Lower leg skin (tissue), 4 donors: ENCODE results near the gene DPH7. TPM values are rescaled to one million over a fixed set of nuclear protein-coding genes. Genes with fewer than 3 reads are reported as not detected.

Experiments
- DNase-seq, 2 donors: peaks; one replicate each; pipeline ENCODE4 v3.0.0-alpha.2; 2019; ENCODE audit warnings: low spot score in 2 of 2
- H3K4me3 ChIP-seq: fragments of 200-600 bp; sonication (generic); 2 replicates; pipeline ENCODE4 v1.5.1; 2017; ENCODE audit warnings: mild to moderate bottlenecking, low read depth; ENCODE audit not compliant: poor library complexity, severe bottlenecking
- CTCF ChIP-seq, 3 donors: fragments of 450-650 bp; IDR thresholded peaks; one replicate each; pipeline ENCODE4 v1.5.1; 2016; ENCODE audit warnings: antibody characterized with exemption in 3 of 3, mild to moderate bottlenecking in 3 of 3, moderate library complexity in 2 of 3
- POLR2A ChIP-seq, 2 donors: fragments of 450-650 bp; IDR thresholded peaks; one replicate each; pipeline ENCODE4 v1.6.1; 2016 to 2017; ENCODE audit warnings: antibody characterized with exemption in 2 of 2, mild to moderate bottlenecking in 1 of 2, moderate library complexity in 1 of 2
- WGBS, 2 donors: methylation state at CpG; one replicate each; pipeline ENCODE4 v1.1.5; 2018; 5-methylcytosine and 5-hydroxymethylcytosine counted together
- intact Hi-C: fragments of 100-400 bp; cut with DNase I; formaldehyde crosslinking; loops from one replicate; pipeline ENCODE4 v1.15.0; 2023; ENCODE audit warnings: low total_unique reads
- total RNA-seq, 4 donors: library from RNA; depleted of rRNA; stranded (reverse); fragments of >200 nt; gene quantifications; one replicate each; pipeline ENCODE4 v1.1.0, GENCODE V29; 2016

The DPH7 gene
- total RNA-seq, 4 donors from 2014 or later = 27.5 to 46.0 (median 34.7) TPM

- peak; percentile 92 to 97 for DNase-seq
- intact Hi-C loops = no loop called here
- TF ChIP-seq POLR2A (IDR thresholded peaks at IDR 0.05) = no peak
- no peak for TF ChIP-seq CTCF (IDR thresholded peaks at IDR 0.05)
- WGBS, 2 donors = 4 to 8% methylated on average over 4 to 6 of the region's 13 CpGs
- H3K4me3 ChIP-seq = peak within 1 kb of the TSS; percentile 51
Observed at GRCh38 chr9:137550231-137550621, 28.5 kb downstream of the DPH7 start, which contains the start of gene PNPLA7. Gene PNPLA7 (minus strand): TSS chr9:137550402. CDS start chr9:137550197, 205 bp downstream.

GRCh38 chr9:137547687-137548543 is 30.8 kb downstream of the DPH7 start:
- intact Hi-C loops = no loop called here
- DNase-seq = peak in 1 of 2 donors; percentile 62
- no peak overlapping the region for H3K4me3 ChIP-seq

GRCh38 chr9:137545123-137545522 is 33.6 kb downstream of the DPH7 start:
- intact Hi-C loops = no loop called here
- no peak for TF ChIP-seq POLR2A (IDR thresholded peaks at IDR 0.05)
- WGBS, 2 donors = 59 to 83% methylated on average over 10 of the region's 10 CpGs
- no peak overlapping the region for H3K4me3 ChIP-seq
- peak in 1 of 2 donors; percentile 47 for DNase-seq

More at GRCh38 chr9:137547687-137548543, 30.8 kb downstream of the DPH7 start:
- TF ChIP-seq CTCF (IDR thresholded peaks at IDR 0.05) (no peak), POLR2A (IDR thresholded peaks at IDR 0.05) (no peak)
- 56 to 66% methylated on average over 22 to 23 of the region's 23 CpGs for WGBS, 2 donors

GRCh38 chr9:137544176-137544760 is 34.5 kb downstream of the DPH7 start:
- H3K4me3 ChIP-seq = no peak overlapping the region
- 79 to 84% methylated on average over 12 of the region's 12 CpGs for WGBS, 2 donors
- intact Hi-C loops = no loop called here
- DNase-seq = no peak
- TF ChIP-seq POLR2A (IDR thresholded peaks at IDR 0.05) (no peak), CTCF (IDR thresholded peaks at IDR 0.05) (no peak)

GRCh38 chr9:137543237-137543963 is 35.3 kb downstream of the DPH7 start:
- no peak overlapping the region for H3K4me3 ChIP-seq
- intact Hi-C loops = no loop called here
- no peak for DNase-seq
- WGBS, 2 donors = 89 to 92% methylated on average over 25 of the region's 25 CpGs
- no peak for TF ChIP-seq CTCF (IDR thresholded peaks at IDR 0.05)
- no peak for TF ChIP-seq POLR2A (IDR thresholded peaks at IDR 0.05)

GRCh38 chr9:137542486-137542885 is 36.2 kb downstream of the DPH7 start:
- H3K4me3 ChIP-seq = no peak overlapping the region
- intact Hi-C loops = no loop called here
- DNase-seq = no peak
- no peak for TF ChIP-seq CTCF (IDR thresholded peaks at IDR 0.05)
- no peak for TF ChIP-seq POLR2A (IDR thresholded peaks at IDR 0.05)
- WGBS, 2 donors = 92% methylated on average over 20 of the region's 20 CpGs
